SU-DHL-6 (cell line): Measurements from ENCODE around the gene CTF1.

Source experiments
- CTCF ChIP-seq: fragments of 200-600 bp; sonication (generic); IDR thresholded peaks from one replicate; pipeline ENCODE4 v1.5.1; 2017; ENCODE audit warnings: antibody characterized with exemption, mild to moderate bottlenecking, low read length, moderate library complexity; ENCODE audit not compliant: insufficient read depth, poor library complexity, severe bottlenecking
- EZH2phosphoT487 ChIP-seq: fragments of 200-600 bp; sonication (generic), shearing (Covaris generic); conservative IDR thresholded peaks from 2 replicates; pipeline ENCODE4 v1.6.1; 2018; ENCODE audit warnings: mild to moderate bottlenecking, antibody characterized with exemption, low read length, moderate library complexity, mixed read lengths

- no peak for TF ChIP-seq CTCF
- no peak for TF ChIP-seq EZH2phosphoT487
Observed at GRCh38 chr16:30931068-30931650, 34.7 kb downstream of the CTF1 start.
